Astrocyte (in vitro differentiated cells and primary cell): Measurements from ENCODE around the gene TOMM5.

ENCODE experiments used
- EZH2 ChIP-seq: IDR thresholded peaks from 2 replicates; pipeline ENCODE4 v1.6.1; 2012; ENCODE audit warnings: mild to moderate bottlenecking, low read length, inconsistent platforms; ENCODE audit not compliant: insufficient read depth
- TF ChIP-seq, protein P1 (sequence below): IDR thresholded peaks from 2 replicates; pipeline ENCODE4 v1.5.1; 2011; ENCODE audit warnings: low read depth, mild to moderate bottlenecking, inconsistent platforms, low read length, moderate library complexity; ENCODE audit not compliant: insufficient read depth

DNA sequence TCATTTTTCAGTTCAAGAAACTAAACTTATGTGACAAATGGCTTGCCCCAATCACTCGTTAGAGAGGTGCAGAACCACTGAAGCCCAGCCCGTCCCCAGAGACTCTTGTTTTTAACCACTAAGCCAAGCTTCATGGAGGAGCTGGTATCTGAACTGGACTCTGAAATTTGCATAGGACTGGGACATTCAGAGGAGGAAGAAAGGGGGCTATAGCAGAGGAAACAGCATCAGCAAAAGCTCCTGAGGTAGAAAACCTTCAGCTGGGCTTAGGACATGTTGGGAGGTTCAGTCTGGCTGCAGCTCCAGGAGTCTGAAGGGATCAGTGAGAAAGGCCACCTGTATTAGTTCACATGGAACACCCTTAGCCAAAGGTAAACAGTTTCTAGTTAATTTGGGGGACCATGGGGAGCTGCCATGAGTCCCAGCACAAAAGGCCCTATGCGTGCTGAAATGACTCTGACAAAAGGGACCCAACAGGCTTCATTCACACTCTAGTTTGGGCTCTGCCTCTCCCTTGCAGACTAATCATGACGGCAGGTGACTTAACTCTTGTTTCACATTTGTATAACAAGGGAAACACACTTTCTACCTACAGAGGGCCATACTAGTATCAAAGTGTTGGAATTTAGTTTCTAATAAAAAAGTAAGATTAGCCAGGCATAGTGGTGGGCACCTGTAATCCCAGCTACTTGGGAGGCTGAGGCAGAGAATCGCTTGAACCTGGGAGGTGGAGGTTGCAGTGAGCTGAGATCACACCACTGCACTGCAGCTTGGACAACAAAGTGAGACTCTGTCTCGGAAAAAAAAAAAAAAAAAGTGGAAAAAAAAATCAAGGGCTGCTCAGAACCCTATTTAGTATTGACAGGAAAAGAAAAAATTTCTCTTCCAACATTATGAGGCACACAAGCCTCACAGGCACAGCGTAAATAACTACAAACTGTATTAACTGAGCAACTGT lies 26.5 kb downstream of the TOMM5 start:
- TF ChIP-seq EZH2 = no peak
- TF ChIP-seq, protein P1, sequence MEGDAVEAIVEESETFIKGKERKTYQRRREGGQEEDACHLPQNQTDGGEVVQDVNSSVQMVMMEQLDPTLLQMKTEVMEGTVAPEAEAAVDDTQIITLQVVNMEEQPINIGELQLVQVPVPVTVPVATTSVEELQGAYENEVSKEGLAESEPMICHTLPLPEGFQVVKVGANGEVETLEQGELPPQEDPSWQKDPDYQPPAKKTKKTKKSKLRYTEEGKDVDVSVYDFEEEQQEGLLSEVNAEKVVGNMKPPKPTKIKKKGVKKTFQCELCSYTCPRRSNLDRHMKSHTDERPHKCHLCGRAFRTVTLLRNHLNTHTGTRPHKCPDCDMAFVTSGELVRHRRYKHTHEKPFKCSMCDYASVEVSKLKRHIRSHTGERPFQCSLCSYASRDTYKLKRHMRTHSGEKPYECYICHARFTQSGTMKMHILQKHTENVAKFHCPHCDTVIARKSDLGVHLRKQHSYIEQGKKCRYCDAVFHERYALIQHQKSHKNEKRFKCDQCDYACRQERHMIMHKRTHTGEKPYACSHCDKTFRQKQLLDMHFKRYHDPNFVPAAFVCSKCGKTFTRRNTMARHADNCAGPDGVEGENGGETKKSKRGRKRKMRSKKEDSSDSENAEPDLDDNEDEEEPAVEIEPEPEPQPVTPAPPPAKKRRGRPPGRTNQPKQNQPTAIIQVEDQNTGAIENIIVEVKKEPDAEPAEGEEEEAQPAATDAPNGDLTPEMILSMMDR = no peak
